Neuron (in vitro differentiated cells): ENCODE data around the gene SMARCC2.

Experiments
- H2AFZ ChIP-seq: one replicate; pipeline ENCODE4 v1.6.1; 2013; ENCODE audit warnings: low read depth, mild to moderate bottlenecking, inconsistent platforms, low read length, moderate library complexity
- H3K27me3 ChIP-seq: one replicate; pipeline ENCODE4 v1.6.1; 2013; ENCODE audit warnings: low read length; ENCODE audit not compliant: insufficient read depth
- H3K36me3 ChIP-seq: one replicate; pipeline ENCODE4 v1.6.1; 2013; ENCODE audit warnings: low read length; ENCODE audit not compliant: insufficient read depth
- H3K4me1 ChIP-seq: one replicate; pipeline ENCODE4 v1.6.1; 2013; ENCODE audit warnings: low read length; ENCODE audit not compliant: insufficient read depth
- H3K4me3 ChIP-seq: 2 replicates; pipeline ENCODE4 v1.5.1; 2013; ENCODE audit warnings: mild to moderate bottlenecking, low read length, moderate library complexity
- H3K9me3 ChIP-seq: one replicate; pipeline ENCODE4 v1.6.1; 2013; ENCODE audit warnings: low read length

Gene SMARCC2

GRCh38 chr12:56222531-56222895, 33.2 kb upstream of the SMARCC2 start:
- peak overlapping the region; percentile 76 for H3K4me3 ChIP-seq
- H3K27me3 ChIP-seq = no peaks in the 10 kb centered on the region
- peaks cover under 1% of the 10 kb centered on the region for H3K9me3 ChIP-seq
- peaks cover 7% of the 10 kb centered on the region for H3K36me3 ChIP-seq
- H3K4me1 ChIP-seq = peaks cover 26% of the 10 kb centered on the region
- peak overlapping the region; percentile 52 for H2AFZ ChIP-seq

- Histone ChIP-seq H3K36me3 (peaks cover 4% of the 10 kb centered on the region), H3K9me3 (peaks cover 2% of the 10 kb centered on the region), H3K4me1 (peaks cover 26% of the 10 kb centered on the region), H3K27me3 (no peaks in the 10 kb centered on the region), H2AFZ (peak within 1 kb of the TSS; percentile 52), H3K4me3 (peak within 1 kb of the TSS; percentile 76)
These were observed 32.7 kb upstream of the SMARCC2 start, which contains the start of gene RNF41 for GRCh38 chr12:56221757-56222530. Gene RNF41 (minus strand): TSS chr12:56221922. CDS start chr12:56214047, 7,875 bp downstream.

- peaks cover 7% of the 10 kb centered on the region for H3K36me3 ChIP-seq
- H3K4me1 ChIP-seq = peaks cover 26% of the 10 kb centered on the region
- peak overlapping the region; percentile 22 for H2AFZ ChIP-seq
- H3K4me3 ChIP-seq = peak overlapping the region; percentile 76
- H3K9me3 ChIP-seq = peaks cover 2% of the 10 kb centered on the region
- no peaks in the 10 kb centered on the region for H3K27me3 ChIP-seq
These were observed 32.0 kb upstream of the SMARCC2 start for GRCh38 chr12:56221232-56221756.

GRCh38 chr12:56220611-56221231, 31.4 kb upstream of the SMARCC2 start:
- H3K4me3 ChIP-seq = peak overlapping the region; percentile 76
- peaks cover 7% of the 10 kb centered on the region for H3K36me3 ChIP-seq
- H3K4me1 ChIP-seq = peaks cover 26% of the 10 kb centered on the region
- H2AFZ ChIP-seq = no peak overlapping the region
- H3K9me3 ChIP-seq = peaks cover 2% of the 10 kb centered on the region
- no peaks in the 10 kb centered on the region for H3K27me3 ChIP-seq

- Histone ChIP-seq H3K36me3 (peaks cover 12% of the 10 kb centered on the region), H3K4me3 (no peak overlapping the region), H3K27me3 (no peaks in the 10 kb centered on the region), H2AFZ (no peak overlapping the region), H3K9me3 (peaks cover 2% of the 10 kb centered on the region), H3K4me1 (peaks cover 20% of the 10 kb centered on the region)
These were observed 30.6 kb upstream of the SMARCC2 start for GRCh38 chr12:56219840-56220239.

- Histone ChIP-seq H3K36me3 (peaks cover 41% of the 10 kb centered on the region), H2AFZ (no peak overlapping the region), H3K27me3 (no peaks in the 10 kb centered on the region), H3K9me3 (peaks cover 2% of the 10 kb centered on the region), H3K4me3 (no peak overlapping the region), H3K4me1 (peaks cover 6% of the 10 kb centered on the region)
These were observed 27.2 kb upstream of the SMARCC2 start for GRCh38 chr12:56216461-56216860.

GRCh38 chr12:56213878-56214277, 24.6 kb upstream of the SMARCC2 start:
- Histone ChIP-seq H3K9me3 (peaks cover 2% of the 10 kb centered on the region), H2AFZ (no peak overlapping the region), H3K36me3 (peaks cover 60% of the 10 kb centered on the region), H3K4me3 (no peak overlapping the region), H3K4me1 (no peaks in the 10 kb centered on the region), H3K27me3 (no peaks in the 10 kb centered on the region)

- Histone ChIP-seq H3K4me1 (no peaks in the 10 kb centered on the region), H3K9me3 (no peaks in the 10 kb centered on the region), H2AFZ (no peak overlapping the region), H3K4me3 (no peak overlapping the region), H3K27me3 (no peaks in the 10 kb centered on the region), H3K36me3 (peaks cover 69% of the 10 kb centered on the region)
These were observed 23.1 kb upstream of the SMARCC2 start for GRCh38 chr12:56212361-56212760.

- Histone ChIP-seq H3K27me3 (no peaks in the 10 kb centered on the region), H3K4me1 (no peaks in the 10 kb centered on the region), H3K36me3 (peaks cover 67% of the 10 kb centered on the region), H3K4me3 (no peak overlapping the region), H3K9me3 (no peaks in the 10 kb centered on the region), H2AFZ (no peak overlapping the region)
These were observed 18.7 kb upstream of the SMARCC2 start for GRCh38 chr12:56208006-56208405.

GRCh38 chr12:56206452-56207166, 17.3 kb upstream of the SMARCC2 start:
- Histone ChIP-seq H3K27me3 (no peaks in the 10 kb centered on the region), H3K36me3 (peaks cover 54% of the 10 kb centered on the region), H3K9me3 (no peaks in the 10 kb centered on the region), H3K4me1 (no peaks in the 10 kb centered on the region), H2AFZ (no peak overlapping the region), H3K4me3 (no peak overlapping the region)

- Histone ChIP-seq H3K36me3 (peaks cover 45% of the 10 kb centered on the region), H3K9me3 (no peaks in the 10 kb centered on the region), H3K27me3 (no peaks in the 10 kb centered on the region), H3K4me3 (no peak overlapping the region), H3K4me1 (no peaks in the 10 kb centered on the region), H2AFZ (no peak overlapping the region)
These were observed 16.2 kb upstream of the SMARCC2 start for GRCh38 chr12:56205445-56205844.

GRCh38 chr12:56204275-56204674, 15.0 kb upstream of the SMARCC2 start:
- Histone ChIP-seq H3K4me1 (no peaks in the 10 kb centered on the region), H2AFZ (no peak overlapping the region), H3K36me3 (peaks cover 37% of the 10 kb centered on the region), H3K9me3 (no peaks in the 10 kb centered on the region), H3K27me3 (no peaks in the 10 kb centered on the region), H3K4me3 (no peak overlapping the region)

GRCh38 chr12:56202838-56203237, 13.6 kb upstream of the SMARCC2 start:
- H3K9me3 ChIP-seq = no peaks in the 10 kb centered on the region
- H3K27me3 ChIP-seq = no peaks in the 10 kb centered on the region
- H3K4me1 ChIP-seq = no peaks in the 10 kb centered on the region
- no peak overlapping the region for H2AFZ ChIP-seq
- peaks cover 30% of the 10 kb centered on the region for H3K36me3 ChIP-seq
- no peak overlapping the region for H3K4me3 ChIP-seq
